SK-N-SH treated with all-trans-retinoic acid at 6 μM for 48 hours (cell line): ENCODE results near the gene SKIL.

Experiments used
- ATAC-seq: fragments of 200-7000 bp; cut with Tn5 transposase; 3 replicates; pipeline ENCODE4 v1.9.1; 2020; ENCODE audit warnings: mild to moderate bottlenecking, moderate library complexity
- ARNTL ChIP-seq: fragments of 450-650 bp; formaldehyde crosslinking; IDR thresholded peaks from 2 replicates; pipeline ENCODE4 v1.5.0; 2020; ENCODE audit warnings: low read depth, mild to moderate bottlenecking, moderate library complexity, borderline replicate concordance
- BACH2 ChIP-seq: fragments of 250-450 bp; sonication (Bioruptor Pico); IDR thresholded peaks from 2 replicates; pipeline ENCODE4 v1.9.0; 2021; ENCODE audit warnings: mild to moderate bottlenecking, borderline replicate concordance
- ESRRG ChIP-seq: fragments of 250-450 bp; sonication (Bioruptor Pico); IDR thresholded peaks from 2 replicates; pipeline ENCODE4 v1.6.1; 2021; ENCODE audit warnings: mild to moderate bottlenecking
- GLIS3 ChIP-seq: fragments of 250-450 bp; sonication (Bioruptor Pico); IDR thresholded peaks from 2 replicates; pipeline ENCODE4 v1.5.0; 2020; ENCODE audit warnings: mild to moderate bottlenecking, moderate library complexity
- ISL1 ChIP-seq: fragments of 250-450 bp; sonication (Bioruptor Pico); IDR thresholded peaks from 2 replicates; pipeline ENCODE4 v2.1.2; 2022; ENCODE audit warnings: mild to moderate bottlenecking, moderate library complexity
- OSR1 ChIP-seq: fragments of 250-450 bp; sonication (Bioruptor Pico); IDR thresholded peaks from 2 replicates; pipeline ENCODE4 v1.8.0; 2022; ENCODE audit warnings: moderate library complexity, mild to moderate bottlenecking, inconsistent platforms
- SNAI2 ChIP-seq: fragments of 250-450 bp; sonication (Bioruptor Pico); IDR thresholded peaks from 2 replicates; pipeline ENCODE4 v1.5.0; 2020; ENCODE audit warnings: mild to moderate bottlenecking, moderate library complexity
- TCF4 ChIP-seq: fragments of 250-450 bp; sonication (Bioruptor Pico); IDR thresholded peaks from 2 replicates; pipeline ENCODE4 v1.8.0; 2021; ENCODE audit warnings: mild to moderate bottlenecking, moderate library complexity, borderline replicate concordance
- ZC3H10 ChIP-seq: fragments of 250-450 bp; sonication (Bioruptor Pico); IDR thresholded peaks from 2 replicates; pipeline ENCODE4 v1.5.1; 2021; ENCODE audit warnings: mild to moderate bottlenecking, moderate library complexity
- ZFP3 ChIP-seq: fragments of 250-450 bp; sonication (Bioruptor Pico); IDR thresholded peaks from 2 replicates; pipeline ENCODE4 v1.5.0; 2020; ENCODE audit warnings: mild to moderate bottlenecking, moderate library complexity
- ZFP30 ChIP-seq: fragments of 450-650 bp; formaldehyde crosslinking; IDR thresholded peaks from 2 replicates; pipeline ENCODE4 v1.5.0; 2022; ENCODE audit warnings: mild to moderate bottlenecking, moderate library complexity
- ZNF70 ChIP-seq: fragments of 450-650 bp; formaldehyde crosslinking; IDR thresholded peaks from 2 replicates; pipeline ENCODE4 v1.5.0; 2020; ENCODE audit warnings: mild to moderate bottlenecking, moderate library complexity
- ZNF8 ChIP-seq: fragments of 450-650 bp; formaldehyde crosslinking; IDR thresholded peaks from 2 replicates; pipeline ENCODE4 v1.5.0; 2020; ENCODE audit warnings: mild to moderate bottlenecking, moderate library complexity
- TF ChIP-seq, protein P1 (sequence below): fragments of 250-450 bp; sonication (Bioruptor Pico); IDR thresholded peaks from 2 replicates; pipeline ENCODE4 v1.5.0; 2020; ENCODE audit warnings: mild to moderate bottlenecking, moderate library complexity
- TF ChIP-seq, protein P2 (sequence below): fragments of 250-450 bp; sonication (Bioruptor Pico); IDR thresholded peaks from 2 replicates; pipeline ENCODE4 v1.8.0; 2020; ENCODE audit warnings: mild to moderate bottlenecking, moderate library complexity, borderline replicate concordance
- TF ChIP-seq, protein P3 (sequence below): fragments of 250-450 bp; sonication (Bioruptor Pico); IDR thresholded peaks from 2 replicates; pipeline ENCODE4 v1.5.1; 2021; ENCODE audit warnings: mild to moderate bottlenecking, moderate library complexity
- TF ChIP-seq, protein P4 (sequence below): fragments of 250-450 bp; sonication (Bioruptor Pico); IDR thresholded peaks from 2 replicates; pipeline ENCODE4 v1.5.1; 2020; ENCODE audit warnings: low read depth, mild to moderate bottlenecking, moderate library complexity

The SKIL gene

DNA sequence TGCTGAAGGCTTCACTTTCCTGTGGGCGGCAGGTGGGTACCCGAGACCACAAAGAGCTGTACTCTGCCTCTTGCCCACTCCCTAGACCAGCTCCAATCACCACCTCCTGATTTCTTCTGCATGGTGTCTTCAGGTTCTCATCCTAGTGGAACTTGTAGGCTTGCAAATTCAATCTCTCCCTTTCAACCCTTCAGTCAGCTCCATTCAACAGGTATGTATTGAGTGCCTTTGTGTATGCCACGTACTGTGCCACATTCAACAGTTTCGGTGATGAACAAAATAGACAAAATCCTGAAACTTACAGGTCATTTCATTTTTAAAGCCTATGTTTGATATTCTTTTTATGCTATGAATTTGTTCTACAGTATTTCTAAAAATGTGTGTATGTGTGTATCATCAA lies 55.8 kb downstream of the SKIL start:
- ATAC-seq: no peak
- TF ChIP-seq ZFP30 (CRISPR knock-in tag) (no peak), ISL1 (CRISPR knock-in tag) (no peak), TCF4 (CRISPR knock-in tag) (no peak), SNAI2 (CRISPR knock-in tag) (no peak), ARNTL (no peak), ZC3H10 (CRISPR knock-in tag) (no peak), ZNF70 (CRISPR knock-in tag) (no peak), BACH2 (CRISPR knock-in tag) (no peak), ESRRG (CRISPR knock-in tag) (no peak)
- TF ChIP-seq, protein P1, sequence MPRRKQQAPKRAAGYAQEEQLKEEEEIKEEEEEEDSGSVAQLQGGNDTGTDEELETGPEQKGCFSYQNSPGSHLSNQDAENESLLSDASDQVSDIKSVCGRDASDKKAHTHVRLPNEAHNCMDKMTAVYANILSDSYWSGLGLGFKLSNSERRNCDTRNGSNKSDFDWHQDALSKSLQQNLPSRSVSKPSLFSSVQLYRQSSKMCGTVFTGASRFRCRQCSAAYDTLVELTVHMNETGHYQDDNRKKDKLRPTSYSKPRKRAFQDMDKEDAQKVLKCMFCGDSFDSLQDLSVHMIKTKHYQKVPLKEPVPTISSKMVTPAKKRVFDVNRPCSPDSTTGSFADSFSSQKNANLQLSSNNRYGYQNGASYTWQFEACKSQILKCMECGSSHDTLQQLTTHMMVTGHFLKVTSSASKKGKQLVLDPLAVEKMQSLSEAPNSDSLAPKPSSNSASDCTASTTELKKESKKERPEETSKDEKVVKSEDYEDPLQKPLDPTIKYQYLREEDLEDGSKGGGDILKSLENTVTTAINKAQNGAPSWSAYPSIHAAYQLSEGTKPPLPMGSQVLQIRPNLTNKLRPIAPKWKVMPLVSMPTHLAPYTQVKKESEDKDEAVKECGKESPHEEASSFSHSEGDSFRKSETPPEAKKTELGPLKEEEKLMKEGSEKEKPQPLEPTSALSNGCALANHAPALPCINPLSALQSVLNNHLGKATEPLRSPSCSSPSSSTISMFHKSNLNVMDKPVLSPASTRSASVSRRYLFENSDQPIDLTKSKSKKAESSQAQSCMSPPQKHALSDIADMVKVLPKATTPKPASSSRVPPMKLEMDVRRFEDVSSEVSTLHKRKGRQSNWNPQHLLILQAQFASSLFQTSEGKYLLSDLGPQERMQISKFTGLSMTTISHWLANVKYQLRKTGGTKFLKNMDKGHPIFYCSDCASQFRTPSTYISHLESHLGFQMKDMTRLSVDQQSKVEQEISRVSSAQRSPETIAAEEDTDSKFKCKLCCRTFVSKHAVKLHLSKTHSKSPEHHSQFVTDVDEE: no peak

DNA sequence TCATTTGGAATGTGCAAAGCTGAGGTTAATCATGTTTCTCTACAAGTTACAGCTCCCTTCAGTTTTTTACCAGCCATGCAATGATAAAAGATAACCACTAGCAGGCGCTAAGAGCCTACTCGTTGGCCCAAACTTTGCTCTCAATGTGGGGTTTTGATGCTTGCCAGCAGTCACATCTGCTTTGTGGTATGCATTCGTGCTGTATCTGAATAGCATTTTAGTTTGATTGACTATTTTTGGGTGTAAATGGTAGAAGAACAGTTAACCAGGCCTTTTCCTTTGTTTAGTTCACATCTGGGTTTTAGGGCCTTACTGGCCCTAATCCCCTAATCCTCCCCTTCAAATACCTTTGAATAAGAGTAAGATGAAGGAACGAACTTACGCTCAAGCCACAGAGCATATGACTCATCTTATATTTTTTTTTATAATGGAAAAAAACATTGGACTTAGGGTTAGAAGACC lies 56.7 kb downstream of the SKIL start:
- ATAC-seq: peak; percentile 76
- TF ChIP-seq ZFP3: 0 out of 2 replicates have a peak, but pooled peaks have one; percentile 65
- TF ChIP-seq, protein P2, sequence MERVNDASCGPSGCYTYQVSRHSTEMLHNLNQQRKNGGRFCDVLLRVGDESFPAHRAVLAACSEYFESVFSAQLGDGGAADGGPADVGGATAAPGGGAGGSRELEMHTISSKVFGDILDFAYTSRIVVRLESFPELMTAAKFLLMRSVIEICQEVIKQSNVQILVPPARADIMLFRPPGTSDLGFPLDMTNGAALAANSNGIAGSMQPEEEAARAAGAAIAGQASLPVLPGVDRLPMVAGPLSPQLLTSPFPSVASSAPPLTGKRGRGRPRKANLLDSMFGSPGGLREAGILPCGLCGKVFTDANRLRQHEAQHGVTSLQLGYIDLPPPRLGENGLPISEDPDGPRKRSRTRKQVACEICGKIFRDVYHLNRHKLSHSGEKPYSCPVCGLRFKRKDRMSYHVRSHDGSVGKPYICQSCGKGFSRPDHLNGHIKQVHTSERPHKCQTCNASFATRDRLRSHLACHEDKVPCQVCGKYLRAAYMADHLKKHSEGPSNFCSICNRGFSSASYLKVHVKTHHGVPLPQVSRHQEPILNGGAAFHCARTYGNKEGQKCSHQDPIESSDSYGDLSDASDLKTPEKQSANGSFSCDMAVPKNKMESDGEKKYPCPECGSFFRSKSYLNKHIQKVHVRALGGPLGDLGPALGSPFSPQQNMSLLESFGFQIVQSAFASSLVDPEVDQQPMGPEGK (CRISPR knock-in tag): no peak

DNA sequence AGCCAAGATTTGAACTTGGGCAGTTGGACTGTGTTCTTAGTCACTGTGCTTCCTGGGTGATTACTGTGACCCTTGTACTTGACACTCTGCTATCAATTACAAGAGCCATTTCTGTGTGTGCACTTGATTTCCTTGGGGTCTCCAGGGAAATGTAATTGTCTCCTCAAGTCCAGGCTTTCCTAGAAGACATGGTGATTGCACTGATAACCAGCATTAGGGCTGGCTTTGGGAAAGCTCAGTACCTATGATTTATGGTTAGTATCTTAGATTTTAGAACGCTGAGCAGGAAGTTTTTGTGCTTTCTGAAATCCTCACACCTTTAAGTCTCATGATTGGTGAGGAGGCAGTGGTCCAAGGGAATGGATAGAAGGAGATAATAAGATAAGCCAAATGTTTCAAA lies 59.6 kb downstream of the SKIL start:
- no peak for ATAC-seq
- TF ChIP-seq, protein P2 (CRISPR knock-in tag): no peak
- TF ChIP-seq ZNF70 (CRISPR knock-in tag): no peak
- no peak for TF ChIP-seq OSR1
- TF ChIP-seq GLIS3 (CRISPR knock-in tag): no peak
- no peak for TF ChIP-seq TCF4 (CRISPR knock-in tag)
- TF ChIP-seq ZNF8: no peak
- TF ChIP-seq ARNTL: no peak
- no peak for TF ChIP-seq ZFP3
- TF ChIP-seq ESRRG (CRISPR knock-in tag): no peak
- TF ChIP-seq, protein P3, sequence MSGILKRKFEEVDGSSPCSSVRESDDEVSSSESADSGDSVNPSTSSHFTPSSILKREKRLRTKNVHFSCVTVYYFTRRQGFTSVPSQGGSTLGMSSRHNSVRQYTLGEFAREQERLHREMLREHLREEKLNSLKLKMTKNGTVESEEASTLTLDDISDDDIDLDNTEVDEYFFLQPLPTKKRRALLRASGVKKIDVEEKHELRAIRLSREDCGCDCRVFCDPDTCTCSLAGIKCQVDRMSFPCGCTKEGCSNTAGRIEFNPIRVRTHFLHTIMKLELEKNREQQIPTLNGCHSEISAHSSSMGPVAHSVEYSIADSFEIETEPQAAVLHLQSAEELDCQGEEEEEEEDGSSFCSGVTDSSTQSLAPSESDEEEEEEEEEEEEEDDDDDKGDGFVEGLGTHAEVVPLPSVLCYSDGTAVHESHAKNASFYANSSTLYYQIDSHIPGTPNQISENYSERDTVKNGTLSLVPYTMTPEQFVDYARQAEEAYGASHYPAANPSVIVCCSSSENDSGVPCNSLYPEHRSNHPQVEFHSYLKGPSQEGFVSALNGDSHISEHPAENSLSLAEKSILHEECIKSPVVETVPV: no peak
- TF ChIP-seq, protein P4, sequence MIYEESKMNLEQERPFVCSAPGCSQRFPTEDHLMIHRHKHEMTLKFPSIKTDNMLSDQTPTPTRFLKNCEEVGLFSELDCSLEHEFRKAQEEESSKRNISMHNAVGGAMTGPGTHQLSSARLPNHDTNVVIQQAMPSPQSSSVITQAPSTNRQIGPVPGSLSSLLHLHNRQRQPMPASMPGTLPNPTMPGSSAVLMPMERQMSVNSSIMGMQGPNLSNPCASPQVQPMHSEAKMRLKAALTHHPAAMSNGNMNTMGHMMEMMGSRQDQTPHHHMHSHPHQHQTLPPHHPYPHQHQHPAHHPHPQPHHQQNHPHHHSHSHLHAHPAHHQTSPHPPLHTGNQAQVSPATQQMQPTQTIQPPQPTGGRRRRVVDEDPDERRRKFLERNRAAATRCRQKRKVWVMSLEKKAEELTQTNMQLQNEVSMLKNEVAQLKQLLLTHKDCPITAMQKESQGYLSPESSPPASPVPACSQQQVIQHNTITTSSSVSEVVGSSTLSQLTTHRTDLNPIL (CRISPR knock-in tag): no peak

DNA sequence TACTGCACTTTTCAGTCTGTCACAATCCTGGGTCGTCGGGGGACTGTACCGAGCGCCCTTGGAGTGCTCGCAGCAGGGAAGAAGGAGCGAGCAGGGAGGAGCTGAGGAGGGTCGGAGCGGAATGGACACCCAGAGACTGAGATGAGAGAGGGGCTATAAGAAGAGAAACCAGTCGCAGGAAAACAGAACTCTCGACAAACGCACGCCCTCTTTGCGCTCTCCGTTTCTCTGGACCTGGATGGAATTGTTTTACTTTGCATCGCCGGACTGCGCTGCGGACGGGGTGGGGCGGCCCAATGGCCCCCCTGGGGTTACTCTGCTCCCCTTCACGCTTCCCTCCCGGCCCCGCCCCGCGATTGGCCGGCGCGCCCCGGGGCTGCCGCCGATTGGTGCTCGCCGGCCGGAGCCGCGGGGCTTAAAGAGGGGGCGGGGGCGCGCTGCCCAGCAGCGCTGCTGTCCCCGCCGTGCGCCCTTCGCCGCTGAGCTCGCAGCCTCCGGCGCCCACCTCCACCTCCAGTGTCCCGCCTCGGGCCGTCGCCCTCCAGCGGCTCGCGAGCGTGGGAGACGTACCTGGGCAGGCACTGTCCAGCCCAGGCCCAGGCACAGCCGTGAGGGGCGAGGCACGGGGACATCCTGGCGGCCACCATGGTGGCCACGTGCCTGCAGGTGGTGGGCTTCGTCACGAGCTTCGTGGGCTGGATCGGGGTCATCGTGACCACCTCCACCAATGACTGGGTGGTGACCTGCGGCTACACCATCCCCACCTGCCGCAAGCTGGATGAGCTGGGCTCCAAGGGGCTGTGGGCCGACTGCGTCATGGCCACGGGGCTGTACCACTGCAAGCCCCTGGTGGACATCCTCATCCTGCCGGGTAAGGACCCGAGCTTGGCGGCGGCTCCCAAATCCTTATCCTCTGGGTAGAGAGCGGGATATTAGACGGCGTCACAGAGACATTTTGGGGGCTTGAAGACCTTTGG lies 61.2 kb downstream of the SKIL start, which contains the start of gene CLDN11:
TSS of gene CLDN11 (plus strand) at position 447 of the 977 bp plus-strand sequence. CDS start at position 646, 199 bp downstream.
- no peak for TF ChIP-seq TCF4 (CRISPR knock-in tag)
- TF ChIP-seq, protein P2 (CRISPR knock-in tag): peak; percentile 30; the same call in 1 of the 2 replicates
- peak; percentile 80 for ATAC-seq
